Activated CD4-positive, CD25-positive, alpha-beta regulatory T cell (primary cell): ENCODE data around the gene TEX35.

Experiments used
- DNase-seq, 4 experiments: peaks; one replicate each; lab custom pipeline; 2025; lab: John Stamatoyannopoulos, UW

Gene TEX35

GRCh38 chr1:178518894-178519293 is 6.0 kb downstream of the TEX35 start:
- DNase-seq = no peak

GRCh38 chr1:178520803-178521202 is 7.9 kb downstream of the TEX35 start:
- no peak for DNase-seq

GRCh38 chr1:178521241-178521640 is 8.3 kb downstream of the TEX35 start:
- DNase-seq = no peak

- no peak for DNase-seq
Measured at GRCh38 chr1:178527117-178527516, 14.2 kb downstream of the TEX35 start.

DNA sequence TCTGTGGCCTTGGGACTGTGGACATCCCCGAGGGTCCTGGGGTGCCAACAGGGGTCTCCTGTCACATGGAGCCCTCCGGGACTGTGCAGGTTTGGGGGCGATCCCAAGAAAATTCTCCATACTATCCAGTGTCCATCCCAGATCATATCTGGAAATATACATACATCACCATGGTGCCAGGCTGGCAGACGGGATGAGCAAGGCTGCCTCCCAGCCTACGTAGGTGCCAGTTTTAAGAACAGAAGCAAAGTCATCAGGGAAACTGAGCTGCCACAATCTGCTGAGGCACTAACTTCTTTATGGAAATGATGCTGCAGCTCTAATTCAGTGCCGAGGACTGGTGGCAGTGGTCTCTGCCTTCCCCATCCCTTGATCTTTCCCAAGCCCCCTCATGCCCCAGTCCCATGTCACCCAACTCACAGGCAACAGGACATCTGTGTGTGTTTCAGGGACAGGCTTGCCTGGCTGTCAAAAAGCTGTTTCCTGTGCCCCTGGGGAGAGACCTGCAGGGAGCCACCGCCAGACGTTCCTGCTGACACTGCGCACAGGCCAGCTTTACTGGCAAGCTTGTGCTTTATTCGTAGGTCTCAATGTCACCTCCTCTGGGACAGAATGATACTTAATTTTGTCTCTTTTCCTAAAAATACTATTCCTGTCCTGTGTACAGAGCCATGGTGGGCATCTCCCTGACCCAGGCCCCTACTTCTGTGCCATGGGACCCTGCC is 15.5 kb downstream of the TEX35 start:
- DNase-seq = no peak

- DNase-seq = no peak
Measured at GRCh38 chr1:178528953-178529335, 16.0 kb downstream of the TEX35 start.

- no peak for DNase-seq
Measured at GRCh38 chr1:178529364-178530036, 16.6 kb downstream of the TEX35 start.

DNA sequence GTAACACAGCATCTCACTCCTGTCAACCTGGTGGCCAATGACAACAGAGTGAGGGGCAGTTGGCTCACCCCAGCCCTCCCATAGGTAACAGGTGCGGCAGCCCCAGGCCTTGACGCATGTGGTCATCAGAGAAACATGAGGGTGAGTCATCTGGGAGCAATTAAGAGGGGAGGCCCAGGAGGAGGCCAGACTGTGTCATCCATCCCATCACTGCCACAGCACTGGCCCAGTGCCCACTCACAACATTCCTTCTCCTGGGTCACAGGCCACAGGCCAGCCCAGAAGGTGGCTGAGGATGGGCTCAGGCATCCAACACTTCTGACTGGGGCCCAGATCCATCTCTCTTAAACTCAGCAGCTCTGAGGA is 17.1 kb downstream of the TEX35 start:
- DNase-seq = no peak

DNA sequence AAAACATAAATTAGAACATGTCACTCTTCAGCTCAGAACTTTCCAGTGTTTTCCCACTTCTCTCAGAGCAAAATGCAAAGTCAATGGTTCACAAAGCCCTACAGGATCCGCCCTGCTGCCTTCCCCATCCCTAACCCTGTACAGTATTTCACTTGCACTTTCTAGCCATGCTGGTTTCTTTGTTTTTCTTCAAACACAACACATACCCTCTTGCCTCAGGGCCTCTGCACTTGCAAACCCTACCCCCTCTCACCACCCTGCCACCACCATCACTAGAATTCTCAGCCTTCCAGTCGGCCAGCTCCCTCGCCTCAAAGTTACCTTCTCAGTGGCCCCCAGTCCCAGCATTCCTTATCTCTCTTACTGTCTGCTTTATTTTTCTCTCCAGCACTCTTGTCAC is 17.6 kb downstream of the TEX35 start:
- no peak for DNase-seq

DNA sequence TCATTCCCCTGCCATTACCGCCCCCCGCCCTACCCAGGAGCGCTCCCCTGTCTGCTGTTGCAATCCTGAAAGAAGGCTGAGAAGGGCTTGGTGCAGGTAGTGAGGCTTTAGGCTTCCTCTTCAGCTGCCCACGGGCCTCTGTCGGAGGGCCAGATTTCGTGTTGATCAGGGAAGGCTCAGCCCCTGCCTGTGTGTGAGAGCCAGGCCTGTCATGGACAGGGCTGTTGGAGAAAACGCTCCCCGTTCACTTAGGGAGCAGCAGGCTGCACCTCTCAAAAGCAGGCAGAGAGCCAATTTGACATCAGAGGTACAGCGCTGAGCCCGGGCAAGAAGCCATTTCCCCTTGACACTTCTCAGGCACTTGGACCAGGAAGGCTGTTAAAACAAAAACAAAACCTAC is 19.0 kb downstream of the TEX35 start:
- no peak for DNase-seq

GRCh38 chr1:178532392-178532791 is 19.5 kb downstream of the TEX35 start:
- peak; percentile 37 to 57 (median 48) for DNase-seq

GRCh38 chr1:178533121-178533946 is 20.4 kb downstream of the TEX35 start:
- DNase-seq = no peak

DNA sequence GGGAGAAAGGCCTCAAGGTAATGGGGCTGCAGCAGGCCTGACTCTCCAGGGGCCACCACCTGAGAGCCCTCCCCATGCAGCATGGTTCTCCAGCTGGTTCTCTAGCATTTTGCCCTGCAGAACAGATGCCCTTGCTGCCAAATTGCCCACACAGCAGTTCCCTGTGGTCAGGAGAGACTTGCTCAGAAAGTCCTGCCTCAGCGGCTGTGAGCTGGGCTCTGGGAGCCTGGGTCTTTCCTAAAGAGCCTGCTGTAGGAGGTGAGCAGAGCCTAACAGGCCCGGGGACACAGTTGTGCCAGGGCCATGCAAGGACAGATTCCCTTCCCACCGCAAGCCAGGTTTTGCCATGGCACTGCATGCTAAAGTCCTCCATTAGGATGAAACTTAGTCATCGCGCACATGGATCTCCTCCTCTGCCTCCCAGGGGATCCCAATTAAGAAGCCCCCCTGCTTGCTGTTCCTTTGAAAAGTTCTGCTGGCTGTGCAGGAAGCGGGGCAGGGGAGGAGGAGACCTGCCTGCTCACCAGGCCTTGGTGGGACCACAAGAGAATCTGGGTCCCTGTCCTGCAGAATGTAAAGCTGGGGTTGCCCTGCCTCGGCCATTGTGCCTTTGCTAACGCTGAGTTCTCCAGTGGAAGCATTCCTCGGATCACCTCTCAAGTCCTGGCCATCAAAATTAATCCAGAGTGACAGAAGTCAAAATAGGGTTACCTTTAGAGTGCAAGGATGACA is 21.4 kb downstream of the TEX35 start:
- DNase-seq = no peak

GRCh38 chr1:178536329-178536728 is 23.4 kb downstream of the TEX35 start:
- DNase-seq = no peak

- no peak for DNase-seq
Measured at GRCh38 chr1:178536844-178537371, 24.0 kb downstream of the TEX35 start.

- no peak for DNase-seq
Measured at GRCh38 chr1:178537382-178538090, 24.6 kb downstream of the TEX35 start.

DNA sequence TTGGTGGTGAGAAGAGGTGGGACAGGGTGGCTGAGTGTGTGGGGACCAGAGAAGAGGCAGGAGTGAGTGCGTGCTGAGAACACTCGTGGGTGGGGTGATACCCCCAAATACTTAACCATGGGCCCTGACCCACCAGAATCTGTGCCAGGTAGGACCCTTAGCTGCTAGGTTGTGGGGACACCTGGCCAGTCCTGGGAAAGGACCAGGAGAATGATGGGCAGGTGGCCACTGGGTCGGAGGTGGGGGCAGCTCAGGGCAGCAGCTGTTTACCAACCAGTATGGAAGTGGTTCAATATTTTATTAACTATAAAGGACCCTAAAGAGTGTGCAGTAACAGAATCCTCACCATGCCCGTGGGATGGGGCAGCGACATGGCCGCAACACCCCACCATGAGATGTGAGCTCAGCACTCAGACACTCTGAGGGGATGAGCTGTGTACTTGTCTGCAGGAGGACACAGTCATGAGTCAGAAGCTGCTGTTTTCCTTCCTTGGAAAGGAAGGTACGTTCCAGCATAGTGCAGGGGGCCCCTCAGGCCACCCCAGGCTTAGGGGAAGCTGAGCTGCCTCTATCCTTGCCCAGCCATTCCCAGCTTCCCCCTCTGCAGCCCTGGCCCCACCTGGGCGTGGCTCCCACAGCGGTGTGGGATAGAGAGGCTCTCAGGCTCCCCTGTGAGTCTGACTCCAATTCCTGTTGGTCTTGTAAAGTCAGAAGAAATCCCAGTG is 25.4 kb downstream of the TEX35 start:
- DNase-seq = no peak

DNA sequence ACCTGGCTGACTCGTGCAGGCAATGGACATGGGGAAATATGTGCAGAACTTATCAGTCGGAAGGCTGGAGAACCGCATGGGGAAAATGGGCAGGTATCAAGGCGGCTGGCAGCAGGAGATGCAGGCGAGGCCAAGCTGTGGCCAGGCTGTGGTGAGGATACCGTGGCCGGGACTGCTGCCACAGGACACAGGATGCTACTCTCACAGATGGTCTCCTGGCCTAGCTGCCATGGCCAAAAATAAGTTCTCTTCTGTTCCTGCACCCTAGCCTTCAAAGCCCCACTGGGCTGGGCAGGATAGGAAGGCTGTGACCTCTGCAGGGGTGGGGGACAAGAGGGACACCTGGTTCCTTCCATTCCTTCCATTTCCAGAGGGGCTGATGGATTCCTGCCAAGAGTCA is 26.4 kb downstream of the TEX35 start:
- DNase-seq = no peak

DNA sequence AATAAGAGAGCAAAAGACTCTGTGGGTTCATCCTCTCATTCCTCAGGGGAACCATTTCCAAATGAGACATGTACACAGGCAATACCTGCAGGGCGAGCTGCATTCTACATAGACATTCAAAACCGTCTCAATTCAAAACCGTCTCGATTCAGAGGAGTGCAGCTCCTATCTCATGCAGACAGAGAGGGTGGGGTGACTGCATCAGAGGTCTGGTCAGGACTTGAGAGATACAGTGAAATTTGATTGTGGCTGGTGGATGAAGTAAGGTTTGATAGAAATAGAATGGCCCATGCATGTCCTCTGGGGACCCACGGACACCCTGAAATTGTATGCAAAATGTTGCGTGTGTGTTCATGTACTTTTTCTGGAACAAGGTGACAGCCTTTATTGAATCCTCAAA is 27.3 kb downstream of the TEX35 start:
- DNase-seq = no peak

DNA sequence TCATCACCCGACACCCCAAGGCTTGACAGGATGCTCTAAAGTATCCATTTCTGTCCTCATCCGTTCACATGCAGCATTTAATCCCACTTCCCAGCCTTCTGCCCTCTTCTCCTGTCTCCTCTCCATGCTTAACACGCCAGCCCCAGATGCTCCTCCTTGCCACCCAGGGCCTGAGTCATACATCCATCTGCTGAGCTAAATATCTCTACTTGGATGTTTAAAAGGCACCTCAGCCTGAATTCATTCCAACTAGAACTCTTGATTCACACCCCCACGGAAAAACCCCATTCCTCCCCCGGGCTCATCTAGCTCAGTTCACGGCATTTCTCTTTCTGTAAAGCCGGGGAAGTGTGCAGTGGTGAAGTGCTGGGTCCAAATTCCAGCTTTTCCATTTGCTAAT is 27.7 kb downstream of the TEX35 start:
- no peak for DNase-seq

- no peak for DNase-seq
Measured at GRCh38 chr1:178541379-178541778, 28.5 kb downstream of the TEX35 start.
